Activated CD8-positive, alpha-beta memory T cell treated with anti-CD3 and anti-CD28 coated beads for 24 hours (primary cell): Measurements from ENCODE around the gene TEPSIN.

Source experiments
- DNase-seq: peaks from one replicate; pipeline ENCODE4 v3.0.0-alpha.2; 2020

The TEPSIN gene

DNA sequence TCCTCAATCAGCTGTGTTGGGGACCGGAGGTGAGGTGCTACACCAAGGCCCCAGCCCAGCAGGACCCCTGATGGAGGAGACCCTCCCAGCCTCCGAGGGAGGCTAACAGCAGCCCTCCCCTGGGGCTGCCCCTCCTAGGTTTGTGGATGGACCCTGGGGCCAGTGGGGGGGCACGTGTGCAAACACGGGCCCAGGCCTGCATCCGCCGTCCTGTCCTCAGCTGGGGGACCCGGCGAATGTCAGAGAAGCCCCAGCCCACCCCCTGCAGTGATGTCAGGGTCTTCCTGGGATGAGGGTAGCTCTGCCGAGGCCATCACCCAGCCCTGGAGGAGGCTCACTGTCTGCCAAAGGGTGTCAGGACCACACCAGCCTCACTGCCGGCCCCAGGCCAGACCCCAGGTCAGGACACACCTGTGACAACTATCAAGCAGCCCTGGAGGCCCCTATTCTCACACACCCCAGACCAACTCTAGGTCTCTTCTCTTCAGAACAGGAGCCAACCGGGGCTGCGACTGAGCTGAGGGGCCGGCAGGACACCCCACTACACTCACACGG lies 42.8 kb downstream of the TEPSIN start:
- DNase-seq, result no peak

DNA sequence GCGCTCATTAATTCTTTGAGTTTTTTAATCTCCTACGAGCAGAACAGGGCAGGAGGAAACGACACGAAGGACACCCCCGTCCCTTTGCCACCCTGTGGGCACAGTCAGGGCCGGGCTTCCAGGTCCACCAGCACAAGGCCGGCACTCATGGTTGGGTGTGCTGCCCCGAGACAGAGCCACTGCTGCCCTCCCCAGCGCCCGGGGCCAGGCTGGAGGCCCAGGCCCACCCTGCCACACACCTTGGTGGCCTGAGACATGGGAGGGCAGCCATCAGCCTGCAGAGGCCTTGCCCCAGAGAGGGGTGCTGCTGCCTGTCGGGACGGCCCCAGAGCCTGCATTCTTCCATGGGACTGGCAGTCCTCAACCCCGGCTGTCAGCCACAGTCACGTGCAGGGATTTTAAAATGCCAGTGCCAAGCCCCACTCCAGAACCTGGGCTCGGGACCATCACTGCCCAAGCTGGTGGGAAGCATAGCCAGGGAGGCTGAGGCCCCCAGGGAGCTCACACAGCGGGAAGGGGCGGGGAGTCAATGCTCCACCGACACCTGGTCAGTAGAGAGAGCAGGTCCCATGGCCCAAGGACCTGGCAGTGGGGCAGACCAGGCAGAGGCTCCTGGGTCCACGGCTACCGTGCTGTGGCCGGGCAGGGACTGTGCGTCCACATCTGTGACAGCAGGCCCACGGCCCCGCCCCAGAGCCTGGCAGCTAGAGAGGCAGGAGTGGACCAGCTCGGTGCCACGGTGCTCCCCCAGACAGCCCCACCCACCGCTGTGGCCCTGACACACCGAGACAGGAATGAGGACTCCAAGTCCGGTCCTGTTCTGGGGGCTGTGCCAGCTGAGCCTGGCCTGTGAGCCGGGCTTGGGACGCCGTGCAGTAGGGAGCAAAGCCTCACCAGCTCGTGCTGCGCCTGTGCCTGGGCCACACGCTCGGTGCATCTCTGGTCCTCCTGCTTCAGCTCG lies 43.6 kb downstream of the TEPSIN start:
- no peak for DNase-seq

DNA sequence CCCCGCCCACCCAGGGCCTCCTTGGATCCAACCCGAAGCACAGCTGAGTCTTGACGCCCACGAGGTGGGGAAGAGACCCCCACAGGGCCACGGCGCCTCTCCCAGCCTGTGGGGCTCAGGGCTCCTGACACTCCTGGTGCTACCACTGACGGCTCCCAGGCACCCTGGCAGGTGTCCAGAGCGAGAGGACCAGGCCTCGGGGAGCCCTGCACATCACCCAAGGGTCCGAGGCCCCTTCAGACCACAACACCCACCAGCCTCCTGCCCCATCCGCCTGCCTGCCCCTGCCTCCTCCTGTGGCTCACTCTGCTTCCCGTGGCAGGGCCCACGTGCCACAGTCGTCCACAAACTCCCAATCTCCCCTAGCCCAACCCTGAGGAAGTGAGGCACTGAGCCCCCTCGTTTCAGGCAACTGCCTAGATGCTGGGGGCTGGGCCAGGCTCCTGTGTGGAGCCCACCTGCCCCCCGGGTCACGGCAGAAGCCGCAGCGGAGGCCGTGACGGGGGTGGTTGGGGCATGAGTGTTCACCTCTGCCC lies 44.6 kb downstream of the TEPSIN start:
- no peak for DNase-seq

DNA sequence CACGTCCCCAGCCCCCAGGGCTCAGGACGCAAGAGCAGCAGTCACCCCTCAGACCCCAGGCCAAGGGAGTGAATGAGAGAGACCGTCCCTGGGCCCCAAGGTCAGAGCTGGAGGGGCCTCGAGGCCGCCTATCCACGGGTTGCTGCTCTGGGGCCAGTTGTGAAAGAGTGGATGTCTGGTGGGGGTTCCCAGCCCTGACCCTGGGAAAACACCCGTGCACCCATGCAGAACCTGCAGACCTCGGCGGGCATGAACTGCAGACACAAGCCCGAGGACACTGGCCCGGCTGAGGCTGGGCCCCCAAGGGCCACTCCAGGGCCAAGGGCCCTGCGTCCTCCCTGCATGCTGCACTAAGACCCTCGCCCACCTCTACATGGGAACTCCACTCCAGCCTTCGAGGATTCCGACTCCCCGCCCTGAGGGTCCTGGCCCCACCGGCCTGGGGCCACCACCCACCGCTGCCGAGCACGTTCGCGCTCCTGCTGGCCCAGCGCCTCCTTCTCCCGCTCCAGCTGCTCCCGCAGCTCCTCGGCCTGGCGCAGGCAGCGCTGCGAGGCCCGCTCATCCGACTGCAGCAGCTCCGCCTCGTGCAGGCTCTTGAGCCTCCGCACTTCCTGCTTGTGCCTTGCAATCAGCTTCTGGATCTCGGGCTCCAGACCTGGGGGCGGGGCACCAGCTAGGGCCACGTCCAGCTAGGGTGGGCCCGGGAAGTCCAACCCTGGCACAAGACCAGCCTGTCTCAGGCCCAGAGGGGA lies 45.2 kb downstream of the TEPSIN start:
- no peak for DNase-seq

DNA sequence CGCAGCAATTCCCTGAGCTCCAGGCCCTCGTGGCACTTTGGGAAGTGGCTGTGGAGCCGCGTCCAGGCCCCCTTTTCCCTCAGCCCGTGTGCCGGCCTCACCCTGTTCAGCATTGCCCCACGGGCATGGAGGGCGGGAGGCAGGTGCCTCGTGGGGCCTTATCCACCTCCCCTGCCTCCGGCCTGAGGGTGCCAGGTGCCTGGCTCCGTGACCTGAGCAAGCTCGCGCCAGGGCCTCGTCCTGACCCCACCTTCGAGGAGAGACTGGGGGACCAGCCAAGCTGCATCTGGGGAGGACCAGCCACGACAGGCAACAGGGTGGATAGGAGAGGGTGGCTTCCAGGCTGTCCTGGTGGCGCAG lies 45.8 kb downstream of the TEPSIN start:
- no peak for DNase-seq

DNA sequence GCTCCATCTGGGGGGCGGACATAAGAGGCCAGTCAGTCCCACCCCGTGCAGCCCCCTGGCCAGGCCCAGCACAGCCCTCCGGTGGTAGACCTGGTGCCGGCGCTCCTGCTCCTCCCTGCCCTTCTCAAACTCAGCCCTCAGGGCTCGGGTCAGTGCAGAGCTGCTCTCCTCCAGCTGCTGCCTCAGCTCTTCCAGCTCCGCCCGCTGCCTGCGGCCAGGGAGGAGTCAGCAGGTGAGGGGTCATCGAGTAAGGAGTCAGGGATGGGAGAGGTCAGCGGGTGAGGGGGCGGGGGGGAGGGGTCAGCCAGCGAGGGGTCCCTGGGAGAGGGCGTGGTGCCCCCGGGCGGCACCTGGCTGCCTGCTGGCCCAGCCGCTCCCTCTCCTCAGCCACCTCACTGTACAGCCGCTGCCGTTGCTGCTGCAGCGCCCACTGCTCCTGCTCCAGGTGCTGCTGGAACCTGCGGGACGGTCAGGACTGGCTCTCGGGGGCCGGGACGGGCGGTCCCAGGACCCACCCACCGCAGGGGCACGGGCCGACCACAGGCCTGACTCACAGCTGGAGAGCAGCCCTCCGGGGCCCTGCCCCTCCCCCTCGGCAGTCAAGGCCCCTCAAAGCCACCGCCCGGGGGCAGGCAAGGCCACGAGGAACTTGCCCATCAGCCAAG lies 46.3 kb downstream of the TEPSIN start:
- DNase-seq, result no peak

DNA sequence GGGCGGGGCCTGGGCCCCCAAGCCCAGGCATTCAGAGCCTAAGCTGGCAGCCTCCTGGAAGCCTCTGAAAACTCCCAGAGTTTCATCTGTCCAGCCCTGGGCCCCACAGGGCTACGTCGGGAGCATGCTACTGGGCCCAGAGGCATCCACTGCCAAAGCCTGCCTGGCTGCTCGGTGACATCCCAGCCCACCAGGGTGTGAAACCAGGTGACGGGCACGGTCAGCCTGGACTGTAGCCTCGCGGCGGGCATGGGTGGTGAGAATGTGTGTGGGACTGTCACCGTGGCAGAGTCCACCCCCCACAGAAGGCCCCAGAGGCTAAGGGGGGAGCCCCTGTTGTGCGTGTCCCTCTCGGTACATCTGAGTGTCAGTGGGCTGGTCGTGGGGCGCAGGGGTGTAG lies 47.2 kb downstream of the TEPSIN start:
- DNase-seq, result no peak

DNA sequence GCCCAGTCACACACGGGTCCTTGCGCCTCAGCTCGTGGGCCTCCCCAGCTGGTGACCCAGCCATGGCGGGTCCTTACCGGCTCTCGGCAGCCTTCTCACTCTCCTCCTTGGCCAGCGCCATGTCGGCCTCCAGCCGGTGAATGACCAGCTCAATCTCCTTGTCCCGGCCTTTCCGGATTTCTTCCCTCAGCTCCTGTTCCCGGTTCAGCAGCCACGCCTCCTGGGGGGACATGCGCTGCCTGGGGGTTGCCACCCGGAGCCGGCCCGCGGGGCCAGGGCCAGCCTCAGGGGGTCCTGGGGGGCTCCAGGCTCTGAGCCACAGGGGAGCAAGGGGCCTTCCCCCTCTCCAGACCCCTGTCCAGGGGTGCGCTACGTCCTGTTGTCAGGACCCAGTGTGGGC lies 47.7 kb downstream of the TEPSIN start:
- DNase-seq, result no peak

DNA sequence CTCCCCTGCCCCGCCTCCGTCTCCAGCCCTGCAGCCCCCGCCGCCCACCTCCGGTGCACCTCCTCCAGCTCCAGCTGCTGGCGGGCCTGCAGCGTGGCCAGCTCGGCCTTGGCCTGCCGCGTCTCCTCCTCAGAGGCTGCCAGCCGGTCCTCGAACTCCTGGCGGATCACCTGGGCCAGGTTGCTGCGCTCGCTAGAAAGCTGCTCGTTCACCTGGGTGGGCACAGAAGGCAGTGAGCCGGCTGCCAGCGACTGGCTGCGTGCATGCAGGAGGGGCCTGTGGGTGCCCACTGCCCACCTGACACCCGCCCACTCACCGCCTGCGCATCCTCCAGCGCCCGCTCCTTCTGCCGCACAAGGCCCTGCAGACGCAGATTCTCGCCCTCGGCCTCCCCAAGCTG lies 48.3 kb downstream of the TEPSIN start:
- DNase-seq, result no peak

DNA sequence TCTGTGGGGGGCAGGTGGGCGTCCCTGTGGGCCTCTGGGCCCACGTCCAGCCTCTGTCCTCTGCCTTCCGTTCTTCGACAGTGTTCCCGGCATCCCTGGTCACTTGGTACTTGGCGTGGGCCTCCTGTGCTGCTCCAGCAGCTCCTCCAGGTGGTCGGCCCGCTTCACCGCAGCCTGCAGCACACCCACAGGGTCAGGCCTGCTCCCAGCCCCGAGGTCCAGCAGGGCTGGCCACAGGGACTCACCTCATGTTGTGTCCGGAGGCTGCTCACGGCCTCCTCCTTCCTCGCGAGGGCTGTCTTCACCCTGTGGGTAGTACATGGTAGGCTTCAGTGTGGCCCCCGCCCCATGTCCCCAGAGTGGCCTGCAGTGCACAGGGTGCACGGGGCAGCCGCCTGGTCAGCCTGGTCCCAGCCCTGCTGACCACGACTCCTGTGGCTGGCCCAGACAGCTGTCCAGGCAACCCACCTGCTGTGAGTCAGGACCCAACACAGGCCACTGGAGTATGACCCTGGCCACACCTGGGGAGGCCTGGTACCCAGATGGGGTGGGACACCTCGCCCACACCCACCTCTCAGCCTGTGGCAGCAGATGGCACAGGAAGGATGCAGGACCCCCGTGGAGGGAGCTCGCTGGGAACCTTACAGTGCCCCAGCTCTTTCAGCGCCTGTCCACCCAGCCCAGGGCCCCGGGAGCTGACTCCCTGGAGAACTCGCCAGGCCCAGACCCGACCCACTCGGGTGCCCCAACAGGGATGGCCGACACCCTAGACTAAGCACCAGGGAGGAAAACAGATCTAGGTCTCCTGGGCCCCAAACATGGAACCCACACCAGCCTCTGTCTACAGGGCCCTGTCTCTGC lies 49.0 kb downstream of the TEPSIN start:
- no peak for DNase-seq

DNA sequence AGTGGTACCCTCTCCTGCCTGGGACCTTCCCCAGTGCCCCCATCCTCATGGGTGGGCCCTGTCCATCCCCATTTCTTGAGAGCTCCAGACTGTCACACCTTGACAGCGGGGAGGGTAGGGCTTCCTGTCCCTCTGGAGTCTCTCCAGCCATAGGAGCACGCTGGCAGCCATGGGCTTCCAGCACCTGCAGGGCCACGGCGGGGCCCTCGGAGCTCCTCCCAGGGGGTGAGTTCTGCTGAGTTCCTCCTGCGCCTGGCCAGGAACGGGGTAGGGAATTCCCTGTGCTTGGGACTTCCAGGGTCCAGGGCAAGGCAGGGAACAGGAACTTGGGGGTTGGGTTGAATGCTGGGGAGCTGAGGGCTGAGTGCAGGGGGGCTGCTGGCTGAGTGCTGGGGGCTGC lies 49.8 kb downstream of the TEPSIN start:
- no peak for DNase-seq

DNA sequence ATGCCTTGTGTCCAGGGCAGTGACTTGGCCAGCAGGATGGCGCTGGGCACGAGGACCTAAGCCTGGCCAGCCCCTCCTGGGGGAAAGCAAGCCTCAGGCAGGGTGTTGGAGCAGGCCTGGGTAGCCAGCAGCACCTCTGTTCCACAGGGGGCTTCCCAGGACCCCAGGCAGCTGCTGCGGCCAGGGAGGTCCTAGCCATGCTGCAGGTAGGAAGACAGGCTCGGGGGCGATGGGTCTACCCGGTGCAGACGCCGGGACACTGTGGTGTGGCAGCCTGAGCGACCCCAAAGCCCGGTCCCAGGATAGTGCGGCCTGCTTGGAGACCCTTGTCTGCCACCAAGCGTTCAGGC lies 50.4 kb downstream of the TEPSIN start:
- no peak for DNase-seq

DNA sequence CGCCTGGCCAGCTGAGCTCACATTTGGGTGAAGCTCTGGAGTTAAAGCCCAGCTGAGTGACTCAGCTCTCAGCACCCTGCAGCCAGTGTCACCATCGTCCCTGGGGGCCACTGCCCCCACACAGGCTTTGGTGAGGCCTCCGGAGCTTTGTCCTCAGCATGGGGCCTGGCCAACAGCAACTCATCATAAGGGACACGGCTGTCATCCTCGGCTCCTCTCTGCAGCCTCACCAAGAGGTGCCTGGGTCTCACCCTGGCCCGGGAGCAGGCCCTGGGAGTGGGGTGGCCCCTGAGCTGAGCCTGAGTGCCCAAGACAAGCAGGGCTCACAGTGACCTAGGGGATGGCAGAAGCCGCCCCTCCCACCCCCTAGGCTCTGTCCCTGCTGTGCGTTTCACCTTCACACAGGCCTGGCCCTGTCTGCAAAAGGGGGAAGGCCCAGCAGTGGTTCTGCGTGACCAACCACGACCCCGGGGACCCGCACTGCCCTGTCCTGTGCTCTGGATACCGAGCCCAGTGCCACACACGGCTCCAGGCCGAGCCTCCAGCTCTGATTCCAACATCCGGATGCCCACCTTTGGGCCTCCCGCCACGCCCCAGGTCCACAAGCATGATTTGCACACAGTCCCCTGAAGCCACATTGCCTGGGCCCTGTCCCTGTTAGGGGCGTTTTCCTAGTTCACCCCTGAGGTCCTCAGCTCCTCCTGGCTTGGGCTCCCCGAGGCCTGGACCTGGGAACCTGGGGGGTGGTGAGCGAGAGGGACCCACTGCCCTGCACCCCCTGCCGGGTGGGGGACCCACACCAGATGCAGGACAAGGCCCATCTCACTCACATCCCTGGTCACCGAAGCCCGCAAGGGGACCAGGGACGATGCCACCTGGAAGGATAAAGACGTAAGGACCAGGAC lies 51.0 kb downstream of the TEPSIN start:
- no peak for DNase-seq

DNA sequence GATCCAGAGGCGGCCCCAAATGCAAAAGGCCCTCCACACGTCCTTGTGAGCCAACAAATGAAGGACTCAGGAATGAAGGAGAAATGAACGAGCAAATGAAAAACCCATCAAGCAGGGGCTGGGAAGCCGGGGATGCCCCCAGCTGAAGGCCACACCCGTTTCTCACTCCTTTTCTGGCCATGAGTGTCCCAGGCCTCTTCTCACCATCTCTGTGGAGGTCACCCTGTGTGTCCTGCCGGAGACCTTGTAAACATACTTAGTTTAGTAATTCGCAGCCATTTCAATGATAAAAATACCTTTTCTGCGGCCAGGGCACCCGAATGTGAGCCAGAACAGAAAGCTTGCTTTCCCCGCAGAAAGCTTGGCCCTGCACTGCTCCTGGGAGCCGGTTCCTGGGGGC lies 51.7 kb downstream of the TEPSIN start:
- no peak for DNase-seq

DNA sequence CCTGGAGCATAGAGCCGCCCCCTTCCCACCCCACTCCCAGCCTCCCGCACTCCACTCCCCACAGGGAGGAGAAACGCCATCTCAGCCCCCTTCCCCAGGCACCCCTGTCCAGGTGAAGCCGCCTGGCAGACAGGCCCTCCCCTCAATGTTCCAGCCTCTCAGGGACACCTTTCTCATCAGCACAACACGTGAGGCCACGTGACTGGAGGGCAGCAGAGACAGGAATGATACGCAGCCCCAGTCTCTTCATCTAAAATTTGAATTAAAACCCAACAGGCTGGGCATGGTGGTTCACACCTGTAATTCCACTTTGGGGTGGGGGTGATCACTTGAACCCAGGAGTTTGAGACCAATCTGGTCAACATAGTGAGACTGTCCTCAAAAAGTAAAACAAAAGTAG lies 52.7 kb downstream of the TEPSIN start:
- no peak for DNase-seq

DNA sequence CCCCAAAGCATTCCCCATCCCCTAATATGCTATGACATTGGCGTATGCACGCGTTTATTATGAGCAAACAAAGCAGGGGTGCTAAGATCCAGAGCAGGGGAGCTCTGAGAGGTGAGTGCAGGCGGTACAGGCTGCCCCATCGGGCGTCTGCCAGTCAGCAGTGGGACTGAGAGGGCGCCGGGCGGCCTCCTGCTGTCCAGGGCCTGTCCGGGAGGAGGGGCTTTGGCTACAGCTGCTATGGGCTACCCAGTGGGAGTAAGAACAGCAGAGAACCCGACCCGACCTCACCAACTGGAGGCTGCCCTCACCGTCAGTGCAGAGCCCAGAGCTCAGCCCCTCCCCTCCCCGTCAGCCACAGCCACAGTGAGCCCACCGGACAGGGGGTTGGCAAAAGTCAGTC lies 54.3 kb downstream of the TEPSIN start:
- DNase-seq, result no peak

DNA sequence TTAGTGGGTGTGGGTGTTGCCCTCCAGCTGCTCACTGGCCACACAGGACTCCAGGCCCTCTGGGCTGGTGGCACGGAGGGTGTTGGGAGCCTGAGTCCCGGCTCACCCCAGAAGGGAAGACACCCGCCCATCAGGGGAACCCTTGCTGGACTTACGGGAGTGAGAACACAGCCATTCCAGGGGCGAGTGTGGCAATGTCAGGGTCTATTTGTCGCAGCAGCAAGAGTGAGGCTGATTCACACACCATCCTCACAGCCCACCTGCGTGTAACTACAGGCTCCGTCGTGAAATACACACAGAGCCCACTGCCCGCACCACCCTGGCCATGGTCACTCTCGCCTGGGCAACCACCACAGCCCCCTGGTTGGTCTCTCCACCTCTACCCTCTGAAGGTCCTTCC lies 55.0 kb downstream of the TEPSIN start:
- no peak for DNase-seq

DNA sequence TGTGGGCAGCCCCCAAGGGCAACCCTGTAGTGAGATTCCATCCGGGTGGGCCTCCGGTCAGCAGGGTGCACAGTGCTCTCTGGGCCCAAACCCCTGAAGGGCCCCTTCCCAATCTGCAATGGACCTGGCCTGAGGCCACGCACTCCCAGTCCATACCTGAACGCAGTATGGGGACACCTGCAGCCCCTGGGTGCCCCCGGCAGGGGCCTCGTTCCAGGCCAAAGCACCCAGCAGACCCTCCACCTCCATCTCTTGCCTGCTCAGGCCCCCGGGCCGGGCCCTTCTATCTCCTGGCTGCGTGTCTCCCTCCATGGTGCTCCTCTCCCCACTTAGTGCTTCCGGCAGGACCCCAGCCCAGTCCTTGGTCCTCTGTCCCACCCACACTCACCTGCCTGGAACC lies 55.5 kb downstream of the TEPSIN start:
- no peak for DNase-seq

DNA sequence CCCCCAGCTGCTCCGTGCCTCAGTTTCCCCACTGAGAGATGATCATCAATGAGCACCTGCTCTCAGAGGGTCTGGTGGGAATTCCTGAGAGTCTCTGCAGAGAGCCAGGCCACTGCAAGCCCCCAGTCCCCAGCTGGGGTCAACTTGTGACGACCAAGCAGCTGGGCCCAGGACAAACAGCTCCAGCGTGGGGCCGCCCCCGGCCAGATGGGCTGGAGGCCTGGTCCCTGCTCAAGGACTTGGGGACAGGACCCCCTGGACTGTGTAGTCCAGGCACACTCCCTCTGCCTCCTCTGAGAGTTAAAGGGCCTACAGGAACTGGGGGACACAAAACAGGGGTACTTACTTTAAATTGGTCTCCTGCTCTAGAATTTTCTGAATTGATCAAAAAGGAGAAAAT lies 56.3 kb downstream of the TEPSIN start:
- no peak for DNase-seq

DNA sequence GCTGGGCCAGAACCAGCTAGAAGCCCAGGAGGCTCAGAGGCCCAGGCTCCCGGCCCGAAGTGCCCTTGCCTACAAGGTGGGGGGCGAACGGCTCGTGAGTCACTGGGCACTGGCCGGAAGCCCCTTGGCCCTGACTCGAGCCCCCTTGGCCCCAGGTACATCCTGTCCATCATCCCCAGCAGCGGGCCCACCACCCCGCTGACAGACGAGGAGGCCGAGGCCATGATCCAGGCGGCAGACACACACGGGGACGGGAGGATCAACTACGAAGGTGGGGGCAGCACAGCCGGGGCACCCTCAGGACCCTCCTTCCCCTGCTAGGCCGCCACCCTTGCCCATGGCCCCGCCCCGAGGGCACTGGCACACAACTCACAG lies 57.1 kb downstream of the TEPSIN start:
- DNase-seq, result no peak
